Sigmoid colon (tissue), 4 donors: ENCODE measurements around the gene GDF9.

Experiments used
- POLR2AphosphoS5 ChIP-seq, 4 donors: sonication (generic); formaldehyde crosslinking; IDR thresholded peaks; one replicate each; pipeline ENCODE4 v1.6.1; 2017; ENCODE audit warnings: antibody characterized with exemption in 4 of 4
- TF ChIP-seq, protein P1 (sequence below), 4 experiments: fragments of 450-650 bp in 3 of 4; fragments of 200-600 bp in 1 of 4; IDR thresholded peaks; one replicate each; pipeline ENCODE4 v1.5.1; 2016 to 2019; ENCODE audit warnings: antibody characterized with exemption in 4 of 4, mild to moderate bottlenecking in 3 of 4, moderate library complexity in 2 of 4

DNA sequence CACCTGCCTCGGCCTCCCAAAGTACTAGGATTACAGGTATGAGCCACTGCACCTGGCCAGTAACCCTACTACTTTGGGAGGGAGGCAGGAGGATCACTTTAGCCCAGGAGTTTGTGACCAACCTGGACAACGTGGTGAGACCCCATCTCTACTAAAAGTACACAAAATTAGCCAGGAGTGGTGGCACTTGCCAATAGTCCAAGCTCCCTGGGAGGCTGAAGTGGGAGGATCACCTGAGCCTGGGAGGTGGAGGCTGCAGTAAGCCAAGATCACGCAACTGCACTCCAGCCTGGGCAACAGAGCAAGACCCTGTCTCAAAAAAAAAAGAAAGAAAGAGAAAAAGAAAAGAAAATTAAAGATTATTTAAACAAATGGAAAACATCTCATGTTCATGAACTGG is 10.3 kb downstream of the GDF9 start:
- TF ChIP-seq, protein P1, sequence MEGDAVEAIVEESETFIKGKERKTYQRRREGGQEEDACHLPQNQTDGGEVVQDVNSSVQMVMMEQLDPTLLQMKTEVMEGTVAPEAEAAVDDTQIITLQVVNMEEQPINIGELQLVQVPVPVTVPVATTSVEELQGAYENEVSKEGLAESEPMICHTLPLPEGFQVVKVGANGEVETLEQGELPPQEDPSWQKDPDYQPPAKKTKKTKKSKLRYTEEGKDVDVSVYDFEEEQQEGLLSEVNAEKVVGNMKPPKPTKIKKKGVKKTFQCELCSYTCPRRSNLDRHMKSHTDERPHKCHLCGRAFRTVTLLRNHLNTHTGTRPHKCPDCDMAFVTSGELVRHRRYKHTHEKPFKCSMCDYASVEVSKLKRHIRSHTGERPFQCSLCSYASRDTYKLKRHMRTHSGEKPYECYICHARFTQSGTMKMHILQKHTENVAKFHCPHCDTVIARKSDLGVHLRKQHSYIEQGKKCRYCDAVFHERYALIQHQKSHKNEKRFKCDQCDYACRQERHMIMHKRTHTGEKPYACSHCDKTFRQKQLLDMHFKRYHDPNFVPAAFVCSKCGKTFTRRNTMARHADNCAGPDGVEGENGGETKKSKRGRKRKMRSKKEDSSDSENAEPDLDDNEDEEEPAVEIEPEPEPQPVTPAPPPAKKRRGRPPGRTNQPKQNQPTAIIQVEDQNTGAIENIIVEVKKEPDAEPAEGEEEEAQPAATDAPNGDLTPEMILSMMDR (IDR thresholded peaks at IDR 0.05), result no peak
- TF ChIP-seq POLR2AphosphoS5 (IDR thresholded peaks at IDR 0.05), result no peak
